Measurements from ENCODE around the gene CHST11.

DNA sequence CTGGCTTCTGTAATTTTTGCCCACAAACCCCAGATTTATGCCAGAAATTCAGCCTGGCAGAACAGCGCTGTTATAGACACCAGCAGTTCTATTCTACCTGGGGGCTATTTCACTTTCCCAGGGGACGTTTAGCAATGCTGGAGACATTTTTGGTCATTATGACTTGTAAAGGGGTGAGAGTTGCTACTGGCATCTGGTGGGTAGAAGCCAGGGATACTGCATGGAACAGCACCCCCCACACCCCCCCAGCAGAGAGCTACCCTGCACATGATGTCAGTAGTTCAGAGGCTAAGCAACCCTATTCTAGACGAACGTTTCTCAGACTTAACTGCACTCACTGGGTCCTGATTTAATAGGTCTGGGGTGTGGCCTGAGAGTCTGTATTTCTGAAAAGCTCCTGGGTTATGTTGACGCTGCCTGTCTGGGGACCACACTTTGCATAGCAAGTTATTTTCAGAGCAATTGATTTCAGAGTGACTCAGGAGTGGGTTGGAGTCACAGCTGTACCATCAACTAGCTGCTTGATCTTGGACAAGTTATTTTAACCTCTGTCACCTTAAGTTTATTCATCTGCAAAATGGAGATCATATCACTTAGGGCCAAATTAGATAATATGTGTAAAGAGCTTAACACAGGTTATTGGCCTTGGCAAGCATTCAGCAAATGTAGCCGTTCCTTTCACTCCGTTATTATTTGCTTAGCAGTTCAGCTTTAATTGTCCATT lies 48.5 kb downstream of the CHST11 start:
- TF ChIP-seq, protein P1, sequence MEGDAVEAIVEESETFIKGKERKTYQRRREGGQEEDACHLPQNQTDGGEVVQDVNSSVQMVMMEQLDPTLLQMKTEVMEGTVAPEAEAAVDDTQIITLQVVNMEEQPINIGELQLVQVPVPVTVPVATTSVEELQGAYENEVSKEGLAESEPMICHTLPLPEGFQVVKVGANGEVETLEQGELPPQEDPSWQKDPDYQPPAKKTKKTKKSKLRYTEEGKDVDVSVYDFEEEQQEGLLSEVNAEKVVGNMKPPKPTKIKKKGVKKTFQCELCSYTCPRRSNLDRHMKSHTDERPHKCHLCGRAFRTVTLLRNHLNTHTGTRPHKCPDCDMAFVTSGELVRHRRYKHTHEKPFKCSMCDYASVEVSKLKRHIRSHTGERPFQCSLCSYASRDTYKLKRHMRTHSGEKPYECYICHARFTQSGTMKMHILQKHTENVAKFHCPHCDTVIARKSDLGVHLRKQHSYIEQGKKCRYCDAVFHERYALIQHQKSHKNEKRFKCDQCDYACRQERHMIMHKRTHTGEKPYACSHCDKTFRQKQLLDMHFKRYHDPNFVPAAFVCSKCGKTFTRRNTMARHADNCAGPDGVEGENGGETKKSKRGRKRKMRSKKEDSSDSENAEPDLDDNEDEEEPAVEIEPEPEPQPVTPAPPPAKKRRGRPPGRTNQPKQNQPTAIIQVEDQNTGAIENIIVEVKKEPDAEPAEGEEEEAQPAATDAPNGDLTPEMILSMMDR (optimal IDR thresholded peaks at IDR 0.05 in 1 of 3, IDR thresholded peaks at IDR 0.05 in 1 of 3, conservative IDR thresholded peaks at IDR 0.05 in 1 of 3; ENCODE audit: extremely low read depth in 1 of 3, insufficient read depth in 2 of 3, low read length in 3 of 3) = no peak
- TF ChIP-seq EZH2 (IDR thresholded peaks at IDR 0.05; ENCODE audit: low read length) = no peak
